ENCODE results near the gene FSTL3.

- TF ChIP-seq CTCF (IDR thresholded peaks at IDR 0.05) (no peak), POLR2A (IDR thresholded peaks at IDR 0.05) (no peak)
Measured at GRCh38 chr19:648904-649801, 27.0 kb upstream of the FSTL3 start.
